Neural cell (in vitro differentiated cells): ENCODE data around the gene C14orf132. TPM values are rescaled to one million over a fixed set of nuclear protein-coding genes. Genes with fewer than 3 reads are reported as not detected.

ENCODE experiments used
- H2AFZ ChIP-seq: fragments of 200-600, 300-800 bp; sonication (generic), shearing (Covaris generic); 2 replicates; pipeline ENCODE4 v1.6.0; 2014; ENCODE audit warnings: low read depth, mild to moderate bottlenecking, antibody characterized with exemption, low read length, moderate library complexity
- H3F3A ChIP-seq: fragments of 200-600 bp; shearing (Covaris generic); 2 replicates; pipeline ENCODE4 v1.6.1; 2016; ENCODE audit warnings: mild to moderate bottlenecking, moderate library complexity, mixed read lengths, antibody characterized with exemption, low read length; ENCODE audit not compliant: insufficient read depth, poor library complexity, severe bottlenecking
- H3K27ac ChIP-seq: fragments of 200-600, 300-800 bp; sonication (generic), shearing (Covaris generic); 2 replicates; pipeline ENCODE4 v1.5.1; 2014; ENCODE audit warnings: mild to moderate bottlenecking, low read length, moderate library complexity
- H3K27me3 ChIP-seq: fragments of 300-800, 200-600 bp; sonication (generic), shearing (Covaris generic); 2 replicates; pipeline ENCODE4 v1.6.0; 2014; ENCODE audit warnings: mild to moderate bottlenecking, low read depth, low read length, moderate library complexity; ENCODE audit not compliant: insufficient read depth
- H3K36me3 ChIP-seq: fragments of 300-800, 200-600 bp; sonication (generic), shearing (Covaris generic); 2 replicates; pipeline ENCODE4 v1.5.1; 2014; ENCODE audit warnings: mild to moderate bottlenecking, antibody characterized with exemption, low read length, moderate library complexity; ENCODE audit not compliant: insufficient read depth
- H3K4me2 ChIP-seq: fragments of 300-800, 200-600 bp; sonication (generic), shearing (Covaris generic); 2 replicates; pipeline ENCODE4 v1.6.0; 2014; ENCODE audit warnings: mild to moderate bottlenecking, low read length
- H3K4me3 ChIP-seq: fragments of 300-800, 200-600 bp; sonication (generic), shearing (Covaris generic); 2 replicates; pipeline ENCODE4 v1.5.1; 2014; ENCODE audit warnings: mild to moderate bottlenecking, low read length, moderate library complexity
- H3K79me2 ChIP-seq: fragments of 200-600 bp; shearing (Covaris generic); replicated peaks from 2 replicates; pipeline ENCODE4 v1.6.0; 2014; ENCODE audit warnings: mild to moderate bottlenecking, low read length, moderate library complexity; ENCODE audit not compliant: insufficient read depth
- H3K9ac ChIP-seq: fragments of 300-800, 200-600 bp; sonication (generic), shearing (Covaris generic); 2 replicates; pipeline ENCODE4 v1.6.1; 2016; ENCODE audit warnings: mild to moderate bottlenecking, low read length, mixed read lengths
- H3K9me2 ChIP-seq: fragments of 200-600 bp; shearing (Covaris generic); 2 replicates; pipeline ENCODE4 v1.6.1; 2016; ENCODE audit warnings: mild to moderate bottlenecking, low read length, mixed read lengths; ENCODE audit not compliant: insufficient read depth
- H3K9me3 ChIP-seq: fragments of 200-600, 300-800 bp; sonication (generic), shearing (Covaris generic); 2 replicates; pipeline ENCODE4 v1.6.1; 2016; ENCODE audit warnings: mild to moderate bottlenecking, mixed run types, low read length, moderate library complexity, mixed read lengths
- H4K20me1 ChIP-seq: fragments of 200-600 bp; shearing (Covaris generic); 2 replicates; pipeline ENCODE4 v1.6.1; 2016; ENCODE audit warnings: mild to moderate bottlenecking, mixed run types; ENCODE audit not compliant: insufficient read depth
- EP300 ChIP-seq: fragments of 450-650 bp; conservative IDR thresholded peaks from 2 replicates; pipeline ENCODE4 v1.6.1; 2014; ENCODE audit warnings: antibody characterized with exemption, mild to moderate bottlenecking, moderate library complexity; ENCODE audit not compliant: poor library complexity, severe bottlenecking
- EZH2 ChIP-seq: fragments of 200-600, 300-800 bp; shearing (Covaris generic), sonication (generic); IDR thresholded peaks from 2 replicates; pipeline ENCODE4 v1.6.1; 2014; ENCODE audit warnings: antibody characterized with exemption, low read length, borderline replicate concordance, mild to moderate bottlenecking; ENCODE audit not compliant: insufficient read depth, poor library complexity, severe bottlenecking
- MXI1 ChIP-seq: fragments of 450-650 bp; conservative IDR thresholded peaks from 2 replicates; pipeline ENCODE4 v1.6.1; 2014; ENCODE audit warnings: antibody characterized with exemption, mild to moderate bottlenecking; ENCODE audit not compliant: poor library complexity, severe bottlenecking
- POLR2AphosphoS5 ChIP-seq: IDR thresholded peaks from 2 replicates; pipeline ENCODE4 v1.6.1; 2012
- RAD21 ChIP-seq: fragments of 450-650 bp; conservative IDR thresholded peaks from 2 replicates; pipeline ENCODE4 v1.6.1; 2014; ENCODE audit warnings: antibody characterized with exemption, mild to moderate bottlenecking, moderate library complexity
- SMC3 ChIP-seq: fragments of 450-650 bp; conservative IDR thresholded peaks from 2 replicates; pipeline ENCODE4 v1.6.1; 2014; ENCODE audit warnings: antibody characterized with exemption, mild to moderate bottlenecking, moderate library complexity; ENCODE audit not compliant: poor library complexity
- TAF1 ChIP-seq: IDR thresholded peaks from 2 replicates; pipeline ENCODE4 v1.6.1; 2012; ENCODE audit warnings: low read depth
- polyA plus RNA-seq: library from polyadenylated mRNA; depleted of rRNA; stranded (reverse); fragments of >200 nt; gene quantifications from 2 replicates; pipeline ENCODE4 v1.2.3, GENCODE V29; 2014
- TF ChIP-seq, protein P1 (sequence below): fragments of 450-650 bp; IDR thresholded peaks from 2 replicates; pipeline ENCODE4 v1.5.1; 2014; ENCODE audit warnings: antibody characterized with exemption, mild to moderate bottlenecking, moderate library complexity; ENCODE audit not compliant: poor library complexity, severe bottlenecking
- TF ChIP-seq, protein P2 (sequence below): IDR thresholded peaks from 2 replicates; pipeline ENCODE4 v1.6.1; 2012; ENCODE audit warnings: borderline replicate concordance

The C14orf132 gene
- polyA plus RNA-seq, 1 donor from 2014 or later, result 50.1 TPM

GRCh38 chr14:96082420-96083300 is 43.5 kb downstream of the C14orf132 start:
- TF ChIP-seq EZH2 (no peak), MXI1 (no peak), SMC3 (no peak), EP300 (no peak), POLR2AphosphoS5 (no peak), TAF1 (no peak), RAD21 (no peak)
- TF ChIP-seq, protein P1, sequence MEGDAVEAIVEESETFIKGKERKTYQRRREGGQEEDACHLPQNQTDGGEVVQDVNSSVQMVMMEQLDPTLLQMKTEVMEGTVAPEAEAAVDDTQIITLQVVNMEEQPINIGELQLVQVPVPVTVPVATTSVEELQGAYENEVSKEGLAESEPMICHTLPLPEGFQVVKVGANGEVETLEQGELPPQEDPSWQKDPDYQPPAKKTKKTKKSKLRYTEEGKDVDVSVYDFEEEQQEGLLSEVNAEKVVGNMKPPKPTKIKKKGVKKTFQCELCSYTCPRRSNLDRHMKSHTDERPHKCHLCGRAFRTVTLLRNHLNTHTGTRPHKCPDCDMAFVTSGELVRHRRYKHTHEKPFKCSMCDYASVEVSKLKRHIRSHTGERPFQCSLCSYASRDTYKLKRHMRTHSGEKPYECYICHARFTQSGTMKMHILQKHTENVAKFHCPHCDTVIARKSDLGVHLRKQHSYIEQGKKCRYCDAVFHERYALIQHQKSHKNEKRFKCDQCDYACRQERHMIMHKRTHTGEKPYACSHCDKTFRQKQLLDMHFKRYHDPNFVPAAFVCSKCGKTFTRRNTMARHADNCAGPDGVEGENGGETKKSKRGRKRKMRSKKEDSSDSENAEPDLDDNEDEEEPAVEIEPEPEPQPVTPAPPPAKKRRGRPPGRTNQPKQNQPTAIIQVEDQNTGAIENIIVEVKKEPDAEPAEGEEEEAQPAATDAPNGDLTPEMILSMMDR, result no peak
- TF ChIP-seq, protein P2, sequence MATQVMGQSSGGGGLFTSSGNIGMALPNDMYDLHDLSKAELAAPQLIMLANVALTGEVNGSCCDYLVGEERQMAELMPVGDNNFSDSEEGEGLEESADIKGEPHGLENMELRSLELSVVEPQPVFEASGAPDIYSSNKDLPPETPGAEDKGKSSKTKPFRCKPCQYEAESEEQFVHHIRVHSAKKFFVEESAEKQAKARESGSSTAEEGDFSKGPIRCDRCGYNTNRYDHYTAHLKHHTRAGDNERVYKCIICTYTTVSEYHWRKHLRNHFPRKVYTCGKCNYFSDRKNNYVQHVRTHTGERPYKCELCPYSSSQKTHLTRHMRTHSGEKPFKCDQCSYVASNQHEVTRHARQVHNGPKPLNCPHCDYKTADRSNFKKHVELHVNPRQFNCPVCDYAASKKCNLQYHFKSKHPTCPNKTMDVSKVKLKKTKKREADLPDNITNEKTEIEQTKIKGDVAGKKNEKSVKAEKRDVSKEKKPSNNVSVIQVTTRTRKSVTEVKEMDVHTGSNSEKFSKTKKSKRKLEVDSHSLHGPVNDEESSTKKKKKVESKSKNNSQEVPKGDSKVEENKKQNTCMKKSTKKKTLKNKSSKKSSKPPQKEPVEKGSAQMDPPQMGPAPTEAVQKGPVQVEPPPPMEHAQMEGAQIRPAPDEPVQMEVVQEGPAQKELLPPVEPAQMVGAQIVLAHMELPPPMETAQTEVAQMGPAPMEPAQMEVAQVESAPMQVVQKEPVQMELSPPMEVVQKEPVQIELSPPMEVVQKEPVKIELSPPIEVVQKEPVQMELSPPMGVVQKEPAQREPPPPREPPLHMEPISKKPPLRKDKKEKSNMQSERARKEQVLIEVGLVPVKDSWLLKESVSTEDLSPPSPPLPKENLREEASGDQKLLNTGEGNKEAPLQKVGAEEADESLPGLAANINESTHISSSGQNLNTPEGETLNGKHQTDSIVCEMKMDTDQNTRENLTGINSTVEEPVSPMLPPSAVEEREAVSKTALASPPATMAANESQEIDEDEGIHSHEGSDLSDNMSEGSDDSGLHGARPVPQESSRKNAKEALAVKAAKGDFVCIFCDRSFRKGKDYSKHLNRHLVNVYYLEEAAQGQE, result no peak
- Histone ChIP-seq H3K9ac (no peak overlapping the region), H3K4me3 (no peak overlapping the region)

GRCh38 chr14:96083667-96084320 is 44.6 kb downstream of the C14orf132 start:
- no peak overlapping the region for H3K4me2 ChIP-seq
- H3K9me2 ChIP-seq, result no peaks in the 10 kb centered on the region
- TF ChIP-seq, protein P1, result no peak
- no peak for TF ChIP-seq EP300
- no peak overlapping the region for H3K9ac ChIP-seq
- H3F3A ChIP-seq, result no peaks in the 10 kb centered on the region
- peaks cover 26% of the 10 kb centered on the region for H3K79me2 ChIP-seq
- H3K4me3 ChIP-seq, result no peak overlapping the region
- no peak overlapping the region for H3K27ac ChIP-seq
- H3K9me3 ChIP-seq, result no peaks in the 10 kb centered on the region
- no peaks in the 10 kb centered on the region for H4K20me1 ChIP-seq
- H2AFZ ChIP-seq, result no peak overlapping the region
- H3K36me3 ChIP-seq, result no peaks in the 10 kb centered on the region
- H3K27me3 ChIP-seq, result no peaks in the 10 kb centered on the region

More at GRCh38 chr14:96082420-96083300, 43.5 kb downstream of the C14orf132 start:
- no peak overlapping the region for H3K4me2 ChIP-seq
- H3K36me3 ChIP-seq, result no peaks in the 10 kb centered on the region
- H3K27ac ChIP-seq, result no peak overlapping the region
- H3K9me2 ChIP-seq, result no peaks in the 10 kb centered on the region
- no peaks in the 10 kb centered on the region for H3K27me3 ChIP-seq
- H3K9me3 ChIP-seq, result no peaks in the 10 kb centered on the region
- H4K20me1 ChIP-seq, result no peaks in the 10 kb centered on the region
- H3K79me2 ChIP-seq, result peaks cover 30% of the 10 kb centered on the region
- no peaks in the 10 kb centered on the region for H3F3A ChIP-seq
- no peak overlapping the region for H2AFZ ChIP-seq
